Measurements from ENCODE around the gene NUDT21.

- TF ChIP-seq CTCF (conservative IDR thresholded peaks at IDR 0.05; ENCODE audit: low read length) = no peak
- no peak for TF ChIP-seq EZH2phosphoT487 (IDR thresholded peaks at IDR 0.05; ENCODE audit: borderline replicate concordance)
Measured at GRCh38 chr16:56423584-56424403, 27.3 kb downstream of the NUDT21 start.

Measured in Loucy (cell line).